GM12801 (cell line): Measurements from ENCODE around the gene CFAP20DC.

Source experiments
- CTCF ChIP-seq: IDR thresholded peaks from one replicate; pipeline ENCODE4 v1.5.1; 2011; ENCODE audit warnings: control low read depth; ENCODE audit not compliant: insufficient read length; ENCODE audit errors: extremely low read depth

Gene CFAP20DC

GRCh38 chr3:58725326-58725853 is 324.4 kb downstream of the CFAP20DC start:
- TF ChIP-seq CTCF: no peak

- no peak for TF ChIP-seq CTCF
Observed at GRCh38 chr3:58724336-58724735, 325.5 kb downstream of the CFAP20DC start.

GRCh38 chr3:58723173-58723572 is 326.7 kb downstream of the CFAP20DC start:
- TF ChIP-seq CTCF: no peak

GRCh38 chr3:58722561-58722960 is 327.3 kb downstream of the CFAP20DC start:
- no peak for TF ChIP-seq CTCF

- TF ChIP-seq CTCF: no peak
Observed at GRCh38 chr3:58720526-58720925, 329.3 kb downstream of the CFAP20DC start.

GRCh38 chr3:58719684-58720083 is 330.1 kb downstream of the CFAP20DC start:
- no peak for TF ChIP-seq CTCF

GRCh38 chr3:58713715-58714401 is 336.0 kb downstream of the CFAP20DC start:
- TF ChIP-seq CTCF: no peak
